LHCN-M2 (cell line): ENCODE measurements around the gene USP6NL. TPM values are rescaled to one million over a fixed set of nuclear protein-coding genes. Genes with fewer than 3 reads are reported as not detected.
"Not testable (repeated sequence)": the region's sequence is repeated elsewhere in the genome, so short reads cannot be mapped to it uniquely, and the experiment has no call there.

Experiments
- DNase-seq: peaks from one replicate; pipeline ENCODE4 v3.0.0-alpha.2; 2012; ENCODE audit warnings: low read depth
- polyA plus RNA-seq: library from polyadenylated mRNA; unstranded; fragments of >200 nt; gene quantifications from one replicate; pipeline ENCODE4 v1.2.1, GENCODE V29; 2012; ENCODE audit warnings: missing spikeins
- total RNA-seq: library from RNA; depleted of rRNA; stranded (reverse); fragments of >200 nt; gene quantifications from 2 replicates; pipeline ENCODE4 v1.2.3, GENCODE V29; 2014; rRNA removed

The USP6NL gene
- total RNA-seq, result 11.0 and 11.4 TPM in 2 replicates
- polyA plus RNA-seq, result 3.9 TPM

- DNase-seq, result peak; percentile 66
Measured at GRCh38 chr10:11611248-11612020, at the start of gene USP6NL. Gene USP6NL (minus strand): TSS chr10:11611650. CDS start chr10:11597634, 14,016 bp downstream.

- no peak for DNase-seq
Measured at GRCh38 chr10:11658801-11659368, 47.4 kb upstream of the USP6NL start.

- no peak for DNase-seq
Measured at GRCh38 chr10:11655836-11656235, 44.4 kb upstream of the USP6NL start.

- no peak for DNase-seq
Measured at GRCh38 chr10:11654659-11655058, 43.2 kb upstream of the USP6NL start.

DNA sequence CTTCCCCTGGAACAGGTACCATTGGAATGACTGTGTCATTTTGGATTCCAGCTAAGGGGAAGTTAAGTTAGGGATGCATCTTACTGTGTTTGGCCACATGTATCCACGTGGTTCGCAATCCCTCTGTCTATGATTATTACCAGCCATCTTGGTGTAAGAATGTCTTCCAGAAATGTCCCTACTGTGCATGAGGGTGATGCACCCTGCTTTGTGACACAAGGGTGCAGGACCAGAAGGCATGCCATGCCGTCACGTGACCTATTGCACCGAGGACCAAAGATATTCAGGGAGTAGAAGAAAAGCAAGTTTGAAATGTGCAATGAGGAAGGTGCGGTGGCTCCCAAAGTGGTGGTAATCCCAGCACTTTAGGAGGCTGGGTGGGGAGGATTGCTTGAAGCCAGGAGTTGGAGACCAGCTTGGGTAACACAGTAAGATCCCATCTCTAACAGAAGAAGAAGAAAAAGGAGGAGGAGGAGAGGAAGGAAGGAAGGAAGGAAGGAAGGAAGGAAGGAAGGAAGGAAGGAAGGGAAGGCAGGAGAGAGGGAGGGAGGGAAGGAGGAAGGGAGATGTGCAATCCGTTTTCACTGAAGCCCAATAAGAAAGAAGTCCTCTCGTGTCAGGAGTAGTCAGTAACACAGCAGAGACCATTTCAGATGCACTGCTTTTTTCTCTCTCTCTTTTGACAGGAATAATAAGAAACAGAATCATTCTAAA, 42.5 kb upstream of the USP6NL start:
- DNase-seq, result no peak

- DNase-seq, result no peak
Measured at GRCh38 chr10:11647676-11648075, 36.2 kb upstream of the USP6NL start.

DNA sequence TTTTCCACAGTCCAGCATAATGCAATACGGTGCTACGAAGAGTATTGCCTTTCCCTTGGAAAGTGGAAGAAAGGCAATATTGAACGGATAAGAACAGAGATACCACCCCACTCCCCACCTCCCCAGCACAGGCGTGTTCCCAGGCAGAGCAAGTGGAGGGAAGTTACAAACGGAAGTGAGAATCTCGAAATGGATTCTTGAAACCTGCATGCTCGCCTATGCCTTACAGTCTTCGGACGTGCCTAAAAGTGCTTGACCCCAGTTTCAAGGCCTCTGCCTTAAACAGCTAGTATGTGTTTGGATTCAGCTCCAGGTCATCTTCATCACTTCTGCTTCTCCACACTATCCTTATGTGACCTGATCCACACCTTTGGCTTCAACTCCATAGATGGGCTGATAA, 35.0 kb upstream of the USP6NL start:
- DNase-seq, result no peak

DNA sequence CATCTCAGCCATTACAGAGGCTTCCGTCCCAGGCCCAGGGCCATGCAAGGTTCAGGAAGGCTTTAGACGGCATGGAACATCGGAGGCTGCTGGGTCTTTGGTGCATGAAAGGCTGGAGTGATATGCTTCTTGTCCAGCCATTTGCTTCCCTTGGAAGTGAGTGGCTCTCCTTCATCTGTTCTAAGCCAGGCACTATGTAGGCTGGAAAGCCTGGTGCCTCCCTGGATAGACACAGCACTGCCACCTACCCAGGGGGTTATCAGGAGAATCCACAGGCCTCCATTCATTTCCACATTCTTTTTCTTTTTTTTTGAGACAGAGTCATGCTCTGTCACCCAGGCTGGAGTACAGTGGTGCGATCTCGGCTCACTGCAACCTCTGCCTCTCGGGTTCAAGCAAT, 31.6 kb upstream of the USP6NL start:
- no peak for DNase-seq

- DNase-seq, result no peak
Measured at GRCh38 chr10:11642566-11642965, 31.1 kb upstream of the USP6NL start.

DNA sequence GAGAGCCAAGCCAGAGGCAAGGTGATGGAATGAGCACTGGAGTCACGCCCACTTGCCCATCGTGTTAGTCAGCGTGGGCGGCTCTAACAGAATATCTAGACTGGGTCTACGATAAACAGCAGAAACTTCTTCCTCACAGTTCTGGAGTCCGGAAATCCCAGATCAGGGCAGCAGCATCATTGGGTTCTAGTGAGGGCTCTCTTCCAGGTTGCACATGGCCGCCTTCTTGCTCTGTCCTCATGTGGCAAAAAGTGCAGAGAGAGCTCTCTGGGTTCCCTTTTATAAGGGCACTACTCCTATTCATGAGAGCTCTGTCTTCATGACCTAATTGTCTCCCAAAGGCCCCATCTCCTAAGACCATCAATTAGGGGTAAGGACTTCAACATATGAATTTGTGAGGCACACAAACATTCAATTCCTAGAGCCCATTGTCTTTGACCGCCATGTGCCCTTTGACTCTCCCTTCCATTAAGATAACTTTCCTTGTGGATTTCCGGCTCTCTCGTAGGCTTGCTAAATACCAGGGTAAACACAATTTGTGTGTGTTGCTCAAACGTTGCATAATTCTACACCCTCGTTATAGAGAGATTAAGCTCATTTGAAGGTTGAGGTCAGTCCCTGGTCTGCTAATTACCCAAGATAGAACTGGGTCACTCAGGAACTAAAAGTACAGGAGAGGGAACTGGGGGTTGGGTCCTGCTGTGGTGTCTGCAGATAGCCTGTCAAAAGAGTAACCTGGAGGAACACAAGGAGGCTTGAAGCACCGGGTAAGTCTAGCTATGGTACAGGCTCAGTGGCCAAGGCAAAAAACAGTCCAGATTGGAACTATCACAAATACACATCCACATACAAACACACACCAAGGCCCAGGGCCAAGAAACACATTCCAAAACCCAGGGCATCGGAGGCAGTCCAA, 28.7 kb upstream of the USP6NL start:
- no peak for DNase-seq

DNA sequence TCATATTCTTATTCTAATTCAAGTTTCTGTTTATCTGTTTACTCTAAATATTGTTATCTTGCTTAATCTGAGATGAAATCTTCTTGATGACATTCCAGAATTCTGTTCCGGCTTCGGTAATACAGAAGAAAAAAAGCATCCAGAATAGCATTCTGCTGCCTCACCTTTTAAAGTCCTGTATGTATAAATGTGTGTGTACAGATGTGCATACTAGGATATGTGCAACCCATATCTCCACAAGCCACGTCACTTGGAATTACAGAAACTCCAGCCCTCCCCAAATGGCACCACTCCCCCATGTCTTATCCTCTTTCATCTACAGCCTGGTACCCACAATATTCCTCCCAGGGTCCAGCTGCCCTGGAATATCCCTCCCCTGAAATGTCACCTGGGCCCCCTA, 27.9 kb upstream of the USP6NL start:
- no peak for DNase-seq

GRCh38 chr10:11638055-11638698, 26.7 kb upstream of the USP6NL start:
- DNase-seq, result no peak

GRCh38 chr10:11636697-11637303, 25.4 kb upstream of the USP6NL start:
- no peak for DNase-seq

- no peak for DNase-seq
Measured at GRCh38 chr10:11631890-11632587, 20.6 kb upstream of the USP6NL start.

- no peak for DNase-seq
Measured at GRCh38 chr10:11631291-11631690, 19.8 kb upstream of the USP6NL start.

- DNase-seq, result no peak
Measured at GRCh38 chr10:11629731-11630130, 18.3 kb upstream of the USP6NL start.

- DNase-seq, result not testable (repeated sequence)
Measured at GRCh38 chr10:11627941-11628340, 16.5 kb upstream of the USP6NL start.

GRCh38 chr10:11626071-11626470, 14.6 kb upstream of the USP6NL start:
- DNase-seq, result no peak

DNA sequence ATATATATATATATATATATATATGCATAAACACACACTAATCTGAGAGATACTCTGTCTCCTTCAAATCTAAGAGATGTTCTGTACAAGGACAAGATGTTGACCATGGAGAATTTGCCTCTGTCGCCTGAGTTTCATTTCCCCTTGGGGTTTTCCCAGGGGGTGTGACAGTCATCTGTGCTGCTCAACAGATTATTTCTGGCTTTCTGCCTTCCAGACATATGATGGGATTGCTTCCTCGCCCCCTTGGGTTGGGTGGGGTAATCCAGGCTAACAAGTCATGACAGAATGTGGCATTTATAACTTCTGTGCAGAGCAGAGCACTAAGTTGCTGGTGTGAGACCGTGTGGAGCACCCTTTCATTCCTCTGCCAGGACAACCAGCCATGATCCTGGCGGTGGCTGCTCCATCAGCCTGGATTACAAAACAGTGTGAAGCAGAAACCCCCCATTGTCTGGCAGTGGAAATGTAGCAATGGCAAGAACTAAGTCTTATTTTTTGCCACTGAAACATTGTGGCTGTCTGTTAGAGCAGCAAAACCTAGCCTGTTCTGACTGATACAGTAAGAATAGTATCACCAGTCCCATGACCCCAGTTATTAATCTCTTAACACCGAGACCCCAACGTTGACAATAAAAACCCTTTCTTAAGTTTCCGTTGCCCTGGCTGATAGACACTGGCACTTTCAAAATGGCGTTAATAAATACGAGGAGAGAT, 13.7 kb upstream of the USP6NL start:
- DNase-seq, result no peak
